T-helper 9 cell (primary cell): ENCODE measurements around the gene PTPRZ1.

Experiments used
- DNase-seq: peaks from one replicate; pipeline ENCODE4 v3.0.0-alpha.2; 2020

PTPRZ1 gene

DNA sequence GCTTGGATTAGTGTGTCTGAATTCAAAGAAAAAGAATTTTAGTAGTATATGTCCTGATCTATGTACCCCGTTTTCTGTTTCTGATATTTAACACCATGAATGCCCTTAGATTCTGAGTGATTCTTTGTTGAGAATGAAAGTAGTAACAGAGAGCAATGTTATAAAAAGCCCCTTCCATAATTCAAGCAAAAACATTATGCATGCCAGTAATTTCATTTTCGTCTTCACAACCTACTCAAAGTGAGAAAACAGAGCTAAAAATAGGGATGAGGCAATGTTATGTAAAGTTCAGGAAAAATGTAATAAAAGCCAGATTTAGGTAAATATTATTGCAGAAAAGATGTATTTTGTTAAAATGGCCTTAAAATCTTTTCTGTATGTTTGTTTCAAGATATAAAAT, 28.1 kb downstream of the PTPRZ1 start:
- no peak for DNase-seq

DNA sequence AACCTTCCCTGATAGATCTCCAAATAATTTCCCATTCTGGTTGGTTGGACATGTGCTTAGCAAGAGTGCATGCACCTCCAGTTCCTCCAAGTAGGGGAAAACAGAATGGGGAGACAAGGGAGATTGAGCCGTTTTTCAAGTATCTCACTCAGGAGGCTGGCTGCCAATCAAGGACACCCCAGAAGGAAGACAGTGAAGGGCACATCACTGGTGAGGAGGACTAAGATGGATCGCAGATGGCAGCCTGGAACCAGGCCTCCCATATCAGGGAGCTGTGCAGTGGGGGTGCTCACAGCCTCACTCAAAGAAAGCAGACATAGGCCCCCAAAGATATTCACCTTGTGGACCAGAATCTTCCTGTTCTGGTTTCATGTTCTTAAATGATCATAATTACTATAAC, 31.2 kb downstream of the PTPRZ1 start:
- DNase-seq: no peak

DNA sequence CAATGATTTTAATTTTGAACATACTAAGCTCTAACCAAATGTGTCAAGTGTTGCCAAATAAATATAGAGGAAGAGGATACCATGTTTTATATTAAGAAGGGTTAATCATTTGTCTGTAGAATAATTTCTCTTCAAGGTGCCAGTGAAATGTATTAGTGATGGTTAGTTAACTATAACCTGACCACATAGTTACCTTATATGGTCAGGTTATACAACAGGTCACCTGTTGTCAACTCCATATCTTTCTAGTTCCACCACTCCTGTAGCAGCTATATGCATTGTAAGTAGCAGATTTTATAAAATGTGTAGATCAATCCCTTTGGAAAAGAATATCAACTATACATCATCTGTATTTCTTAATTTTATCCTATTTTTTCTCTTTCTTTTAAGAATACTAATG, 35.1 kb downstream of the PTPRZ1 start:
- DNase-seq: no peak

GRCh38 chr7:121909716-121910345, 36.9 kb downstream of the PTPRZ1 start:
- no peak for DNase-seq

DNA sequence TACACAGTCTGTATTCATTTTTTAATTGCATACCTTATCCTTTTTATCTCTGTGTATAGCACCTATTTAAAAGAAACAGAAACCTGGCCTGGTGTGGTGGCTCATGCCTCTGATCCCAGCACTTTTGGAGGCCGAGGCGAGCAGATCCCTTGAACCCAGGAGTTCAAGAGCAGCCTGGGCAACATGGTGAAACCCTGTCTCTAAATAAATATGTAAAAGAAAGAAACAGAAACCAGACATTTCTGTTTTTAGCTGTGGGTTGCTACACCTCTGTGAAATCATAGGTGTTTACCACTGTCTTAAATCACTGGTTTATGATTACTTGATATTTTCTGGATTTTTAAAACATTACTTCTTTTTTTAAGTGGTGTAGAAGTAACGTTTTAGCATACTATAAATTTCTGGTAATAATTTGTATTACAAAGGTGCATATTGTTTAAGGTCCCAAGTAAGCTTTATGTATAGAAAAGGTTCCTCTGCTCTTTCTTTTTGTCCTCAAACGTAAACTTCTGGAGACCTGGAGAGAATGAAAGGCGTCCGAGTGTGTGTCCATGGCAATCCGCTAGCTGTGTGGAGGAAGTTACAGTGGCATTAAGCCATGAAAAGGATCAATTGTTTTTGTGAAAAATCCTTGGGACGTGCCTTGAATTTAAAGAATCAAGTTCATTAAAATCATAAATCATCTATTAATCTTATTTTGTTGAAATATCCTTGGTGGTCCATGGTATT, 41.1 kb downstream of the PTPRZ1 start:
- DNase-seq: no peak

- no peak for DNase-seq
Observed at GRCh38 chr7:121914676-121915279, 41.8 kb downstream of the PTPRZ1 start.

DNA sequence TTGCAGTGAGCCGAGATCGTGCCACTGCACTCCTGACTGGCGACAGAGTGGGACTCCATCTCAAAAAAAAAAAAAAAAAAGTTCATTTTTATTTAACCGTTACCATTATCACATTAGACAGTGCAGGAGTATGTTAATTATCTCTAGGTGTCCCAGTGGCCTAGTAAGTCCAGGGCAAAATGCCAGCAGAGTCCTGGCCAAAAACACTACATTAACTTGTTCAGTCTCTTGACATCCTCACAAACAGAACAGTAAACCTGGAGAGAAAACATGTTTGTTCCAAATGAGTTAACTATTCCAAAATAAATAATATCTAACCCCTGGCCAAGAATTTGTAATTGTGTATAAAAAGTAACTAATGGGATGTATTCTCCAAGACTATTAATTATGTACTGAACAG, 43.2 kb downstream of the PTPRZ1 start:
- DNase-seq: no peak

GRCh38 chr7:121919986-121920385, 47.0 kb downstream of the PTPRZ1 start:
- no peak for DNase-seq

- DNase-seq: no peak
Observed at GRCh38 chr7:121924269-121925186, 51.6 kb downstream of the PTPRZ1 start.

GRCh38 chr7:121931149-121931902, 58.4 kb downstream of the PTPRZ1 start:
- no peak for DNase-seq

DNA sequence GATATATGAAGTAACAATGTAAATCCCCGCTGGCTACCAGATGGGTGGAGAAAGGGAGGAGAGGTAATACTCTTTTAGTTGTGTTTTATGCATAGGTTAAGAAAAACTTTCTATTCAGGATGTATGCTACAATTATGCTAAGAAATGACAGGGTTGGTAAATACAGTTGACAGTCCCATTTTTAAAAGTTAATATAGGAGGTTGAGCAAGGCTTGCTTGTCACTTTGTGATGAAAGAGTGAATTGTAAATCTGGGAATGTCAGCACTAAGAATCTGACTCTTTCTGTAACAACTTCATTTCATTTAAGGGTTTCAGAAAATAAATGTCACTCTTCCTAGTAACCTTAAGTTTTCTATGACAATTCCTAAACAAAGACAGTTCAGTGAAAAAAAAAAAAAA, 59.8 kb downstream of the PTPRZ1 start:
- no peak for DNase-seq

DNA sequence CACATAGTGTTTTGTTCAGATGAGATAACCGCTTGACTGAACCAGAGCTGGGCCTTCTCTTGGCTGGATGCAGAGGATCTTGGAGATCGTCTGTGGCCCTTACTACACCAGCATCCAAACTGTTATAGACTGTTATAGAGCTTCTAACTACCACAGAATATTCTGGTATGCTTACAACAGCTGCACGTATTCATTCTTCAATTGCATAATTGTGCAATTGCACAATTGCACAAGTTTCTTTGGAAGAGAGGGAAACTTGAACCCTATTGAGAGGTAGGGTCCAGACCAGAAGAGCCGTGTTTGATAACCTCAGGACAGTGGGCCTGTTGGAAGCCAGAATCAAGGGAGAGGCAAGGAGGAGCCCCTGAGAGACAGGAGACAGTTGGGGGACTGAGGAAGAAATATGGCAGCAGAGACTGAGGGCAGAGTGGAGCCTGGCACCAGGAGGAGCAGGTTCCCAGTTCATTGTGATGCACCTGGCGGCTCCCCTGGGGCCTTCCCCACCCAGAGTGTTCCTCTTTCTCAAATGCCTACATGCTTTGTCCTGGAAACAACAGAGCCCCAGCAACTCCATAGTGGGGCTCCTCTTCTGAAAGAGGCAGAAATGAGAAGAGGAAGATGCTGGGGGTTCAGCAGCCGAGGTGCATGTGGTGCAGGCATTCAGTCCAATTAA, 64.1 kb downstream of the PTPRZ1 start:
- DNase-seq: no peak

DNA sequence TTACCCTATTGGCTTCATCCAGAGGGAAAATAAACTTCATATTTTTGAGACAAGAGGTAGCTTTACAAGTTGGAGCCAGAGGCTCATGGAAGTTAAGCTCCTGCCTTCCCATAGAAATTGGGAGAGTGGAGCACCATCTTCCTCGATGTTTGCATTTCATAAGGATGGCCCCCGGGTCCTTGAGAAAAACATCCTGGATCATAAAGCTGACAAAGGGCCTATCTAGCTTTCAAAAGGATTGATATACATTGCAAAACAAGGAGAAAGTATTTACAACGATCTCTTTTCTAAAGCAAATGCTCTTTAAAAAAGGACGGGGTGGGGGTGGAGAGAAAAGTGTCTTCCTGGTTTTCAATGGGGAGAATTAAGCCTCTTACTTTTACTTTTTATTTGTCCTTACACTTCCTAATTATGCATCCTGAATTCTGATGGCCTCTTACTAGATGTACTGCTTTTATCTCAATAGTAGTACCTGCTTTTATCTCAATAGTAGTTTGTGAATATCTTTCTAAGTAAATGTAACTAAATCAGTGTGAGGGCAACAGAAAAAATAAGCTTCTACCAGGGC, 65.6 kb downstream of the PTPRZ1 start:
- no peak for DNase-seq

GRCh38 chr7:121940918-121941317, 68.0 kb downstream of the PTPRZ1 start:
- no peak for DNase-seq

DNA sequence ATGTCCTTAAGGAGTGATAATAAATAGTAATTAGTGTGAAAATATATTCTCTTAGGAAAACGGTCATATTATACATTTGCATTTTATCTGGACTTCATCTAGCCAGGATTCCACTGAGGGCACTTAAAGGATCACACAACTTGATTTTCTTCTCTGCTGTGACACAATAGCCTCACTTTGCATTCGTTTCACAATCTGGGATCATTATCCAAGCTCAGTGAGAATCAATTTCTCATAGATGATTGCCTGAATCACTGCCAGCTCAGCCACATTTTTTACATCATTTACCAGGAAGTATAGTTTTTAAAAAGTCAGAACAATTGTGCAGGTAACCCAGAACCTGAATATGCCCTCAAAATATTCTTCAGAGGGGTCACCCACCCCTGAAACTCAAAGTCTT, 68.9 kb downstream of the PTPRZ1 start:
- no peak for DNase-seq

- no peak for DNase-seq
Observed at GRCh38 chr7:121945066-121945465, 72.1 kb downstream of the PTPRZ1 start.

DNA sequence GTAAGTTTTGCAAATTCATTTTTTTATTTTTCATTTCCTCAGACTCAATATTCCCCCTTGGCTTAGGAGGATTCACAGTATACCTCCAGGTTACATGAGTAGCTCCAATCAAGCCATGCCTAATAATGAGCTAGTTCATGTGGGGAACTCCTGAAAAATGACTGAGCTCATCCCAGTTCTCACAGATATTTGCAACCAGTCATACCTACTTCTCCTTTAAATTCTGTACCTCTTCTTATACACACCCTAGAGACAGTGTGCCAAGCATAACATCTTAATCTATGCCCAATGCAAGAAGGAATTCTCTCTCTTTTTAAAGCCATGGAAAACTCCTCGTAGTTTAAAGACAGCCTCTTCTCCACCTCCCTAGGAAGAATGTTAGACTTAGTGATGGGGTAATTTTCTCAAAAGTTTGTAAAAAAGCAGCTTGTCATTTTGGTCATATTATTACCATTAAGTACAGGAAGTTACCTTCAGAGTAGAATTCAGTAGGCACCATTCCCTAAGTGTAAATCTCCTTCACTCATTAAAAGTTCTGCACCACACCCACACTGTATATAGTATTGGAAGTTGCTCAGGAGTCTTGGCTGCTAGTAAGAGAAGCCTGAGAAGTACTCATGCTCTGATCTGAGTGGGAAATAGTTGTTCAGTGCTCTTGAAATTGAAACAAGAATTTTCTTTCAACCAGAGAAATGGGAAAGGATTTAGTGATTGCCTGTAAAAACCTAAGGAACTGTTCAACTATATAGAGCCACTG, 72.7 kb downstream of the PTPRZ1 start:
- DNase-seq: no peak

DNA sequence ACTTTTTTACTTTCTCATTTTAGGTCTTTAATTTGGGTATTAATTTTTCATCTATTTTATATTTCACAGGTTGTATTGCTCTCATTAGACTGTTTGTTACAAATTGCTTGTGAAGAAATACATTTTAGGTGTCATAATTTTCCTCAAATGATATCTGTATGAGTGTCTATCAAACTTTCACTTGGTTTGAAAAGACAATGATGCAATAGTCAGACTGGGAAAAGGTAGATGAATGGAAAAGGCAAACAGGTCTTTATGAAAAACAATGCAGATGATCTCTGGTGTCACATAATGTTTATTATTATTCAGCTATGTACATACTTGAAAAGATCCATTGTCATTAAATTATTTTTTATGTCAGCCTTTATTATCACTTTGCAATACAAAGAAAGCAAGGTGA, 80.2 kb downstream of the PTPRZ1 start:
- DNase-seq: no peak

DNA sequence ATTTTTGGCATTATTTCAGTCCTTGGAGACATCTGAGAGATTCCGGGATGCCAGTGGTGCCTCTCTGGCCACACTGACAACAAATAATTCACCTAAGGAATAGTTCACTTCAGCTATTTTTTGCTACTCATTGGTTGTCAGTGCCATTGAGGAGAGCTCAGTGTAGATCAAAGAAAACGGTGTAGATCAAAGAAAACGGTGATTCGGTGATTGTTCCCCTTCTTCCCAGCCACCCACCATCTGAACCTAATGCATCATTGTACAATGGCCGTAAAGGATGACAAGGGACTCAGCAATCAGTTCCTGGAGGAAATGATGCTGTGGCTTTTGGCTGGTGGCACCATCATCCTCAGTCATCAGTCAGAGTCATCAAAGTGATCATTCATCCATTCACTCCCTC, 80.6 kb downstream of the PTPRZ1 start:
- DNase-seq: no peak

DNA sequence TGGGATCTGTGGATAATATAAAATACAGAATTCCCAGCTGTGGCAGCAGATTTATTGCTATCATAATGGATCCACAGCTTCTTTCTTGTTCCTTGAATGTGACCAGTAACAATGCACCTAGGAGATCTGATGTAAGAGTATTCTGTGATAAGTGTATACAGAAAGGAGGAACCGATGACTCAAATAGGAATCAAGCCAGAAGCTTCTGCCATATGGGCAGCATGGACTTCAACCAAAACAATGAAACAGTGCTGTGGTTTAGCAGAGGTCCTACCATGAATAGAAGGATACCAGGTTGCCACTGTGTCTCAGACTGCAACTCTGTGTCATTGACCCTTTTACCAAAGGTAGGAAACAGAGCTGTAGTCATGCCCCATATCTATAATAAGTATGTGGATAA, 81.8 kb downstream of the PTPRZ1 start:
- DNase-seq: no peak

DNA sequence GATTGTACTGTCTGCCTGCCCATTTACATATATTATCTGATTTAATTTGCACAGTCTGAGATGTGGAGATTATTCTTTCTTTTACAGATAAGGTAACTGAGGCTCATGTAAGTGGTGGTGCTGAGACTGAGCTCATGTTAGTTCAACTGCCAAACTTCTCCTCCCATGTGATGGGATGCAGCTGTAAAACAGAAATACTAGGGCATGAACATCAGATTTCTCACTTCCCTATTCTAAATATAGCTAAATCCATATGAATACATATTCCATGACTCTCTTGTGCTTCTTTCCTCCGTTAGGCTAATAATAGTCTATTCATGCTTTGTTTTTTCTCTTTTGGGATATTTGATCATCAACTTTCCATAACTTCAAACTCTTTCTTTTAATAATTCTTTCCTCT, 84.7 kb downstream of the PTPRZ1 start:
- DNase-seq: no peak
